Nephron (organoid): Measurements from ENCODE around the gene MAML2.
A peak's percentile ranks its signal among the peaks of the same experiment; 100 is the strongest.

Experiments used
- H3K27ac Mint-ChIP-seq, 3 experiments: 2 replicates each; pipeline ENCODE4 v1.8.0; 2020; ENCODE audit warnings: mixed read lengths in 3 of 3, mild to moderate bottlenecking in 2 of 3, moderate library complexity in 1 of 3
- H3K27me3 Mint-ChIP-seq: 2 replicates; pipeline ENCODE4 v1.8.0; 2021; ENCODE audit warnings: low read depth, mild to moderate bottlenecking, moderate library complexity, mixed read lengths
- H3K36me3 Mint-ChIP-seq: 2 replicates; pipeline ENCODE4 v1.8.0; 2020; ENCODE audit warnings: low read depth, mixed read lengths
- H3K4me1 Mint-ChIP-seq: 2 replicates; pipeline ENCODE4 v1.8.0; 2020; ENCODE audit warnings: mixed read lengths
- H3K4me3 Mint-ChIP-seq, 3 experiments: 2 replicates each; pipeline ENCODE4 v1.8.0; 2020; ENCODE audit warnings: mild to moderate bottlenecking in 3 of 3, mixed read lengths in 3 of 3, moderate library complexity in 2 of 3
- H3K9me3 Mint-ChIP-seq: 2 replicates; pipeline ENCODE4 v1.8.0; 2020; ENCODE audit warnings: mixed read lengths
- TF ChIP-seq, protein P1 (sequence below), 3 experiments: fragments of 200-600 bp; sonication (generic); IDR thresholded peaks; one replicate each; pipeline ENCODE4 v1.5.0; 2021; ENCODE audit warnings: antibody characterized with exemption in 3 of 3; ENCODE audit not compliant: unreplicated experiment in 3 of 3

Gene MAML2

GRCh38 chr11:96256215-96257011 is 86.6 kb downstream of the MAML2 start:
- TF ChIP-seq, protein P1, sequence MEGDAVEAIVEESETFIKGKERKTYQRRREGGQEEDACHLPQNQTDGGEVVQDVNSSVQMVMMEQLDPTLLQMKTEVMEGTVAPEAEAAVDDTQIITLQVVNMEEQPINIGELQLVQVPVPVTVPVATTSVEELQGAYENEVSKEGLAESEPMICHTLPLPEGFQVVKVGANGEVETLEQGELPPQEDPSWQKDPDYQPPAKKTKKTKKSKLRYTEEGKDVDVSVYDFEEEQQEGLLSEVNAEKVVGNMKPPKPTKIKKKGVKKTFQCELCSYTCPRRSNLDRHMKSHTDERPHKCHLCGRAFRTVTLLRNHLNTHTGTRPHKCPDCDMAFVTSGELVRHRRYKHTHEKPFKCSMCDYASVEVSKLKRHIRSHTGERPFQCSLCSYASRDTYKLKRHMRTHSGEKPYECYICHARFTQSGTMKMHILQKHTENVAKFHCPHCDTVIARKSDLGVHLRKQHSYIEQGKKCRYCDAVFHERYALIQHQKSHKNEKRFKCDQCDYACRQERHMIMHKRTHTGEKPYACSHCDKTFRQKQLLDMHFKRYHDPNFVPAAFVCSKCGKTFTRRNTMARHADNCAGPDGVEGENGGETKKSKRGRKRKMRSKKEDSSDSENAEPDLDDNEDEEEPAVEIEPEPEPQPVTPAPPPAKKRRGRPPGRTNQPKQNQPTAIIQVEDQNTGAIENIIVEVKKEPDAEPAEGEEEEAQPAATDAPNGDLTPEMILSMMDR (IDR thresholded peaks at IDR 0.05; ENCODE audit: unreplicated experiment in 3 of 3) = no peak
- peaks cover 66% of the 10 kb centered on the region for H3K4me1 Mint-ChIP-seq
- H3K4me3 Mint-ChIP-seq = peak overlapping the region in 2 of 3 experiments; percentile 0 to 13
- H3K9me3 Mint-ChIP-seq = no peaks in the 10 kb centered on the region
- H3K36me3 Mint-ChIP-seq = peaks cover 8% of the 10 kb centered on the region
- no peaks in the 10 kb centered on the region for H3K27me3 Mint-ChIP-seq
- H3K27ac Mint-ChIP-seq = peak overlapping the region; percentile 37 to 90 (median 88)

DNA sequence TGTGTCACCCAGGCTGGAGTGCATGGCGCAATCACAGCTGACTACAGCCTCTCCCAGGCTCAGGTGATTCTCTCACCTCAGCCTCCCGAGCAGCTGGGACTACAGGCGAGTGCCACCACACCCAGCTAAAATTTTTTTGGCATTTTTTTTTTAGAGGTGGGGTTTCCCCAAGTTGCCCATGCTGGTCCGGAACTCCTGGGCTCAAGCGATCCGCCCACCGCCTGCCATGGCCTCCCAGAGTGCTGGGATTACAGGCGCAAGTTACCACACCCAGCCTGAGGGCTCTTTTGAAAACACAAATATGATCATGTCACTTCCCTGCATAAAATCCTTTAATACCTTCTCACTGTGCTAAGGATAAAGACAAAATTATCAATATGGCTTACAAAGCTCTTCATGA is 88.1 kb downstream of the MAML2 start:
- H3K27ac Mint-ChIP-seq = peak overlapping the region in 2 of 3 experiments; percentile 51 to 71
- peaks cover 60% of the 10 kb centered on the region for H3K4me1 Mint-ChIP-seq
- peaks cover 8% of the 10 kb centered on the region for H3K36me3 Mint-ChIP-seq
- TF ChIP-seq, protein P1 (IDR thresholded peaks at IDR 0.05; ENCODE audit: unreplicated experiment in 3 of 3) = no peak
- H3K4me3 Mint-ChIP-seq = no peak overlapping the region
- H3K27me3 Mint-ChIP-seq = no peaks in the 10 kb centered on the region
- no peaks in the 10 kb centered on the region for H3K9me3 Mint-ChIP-seq

DNA sequence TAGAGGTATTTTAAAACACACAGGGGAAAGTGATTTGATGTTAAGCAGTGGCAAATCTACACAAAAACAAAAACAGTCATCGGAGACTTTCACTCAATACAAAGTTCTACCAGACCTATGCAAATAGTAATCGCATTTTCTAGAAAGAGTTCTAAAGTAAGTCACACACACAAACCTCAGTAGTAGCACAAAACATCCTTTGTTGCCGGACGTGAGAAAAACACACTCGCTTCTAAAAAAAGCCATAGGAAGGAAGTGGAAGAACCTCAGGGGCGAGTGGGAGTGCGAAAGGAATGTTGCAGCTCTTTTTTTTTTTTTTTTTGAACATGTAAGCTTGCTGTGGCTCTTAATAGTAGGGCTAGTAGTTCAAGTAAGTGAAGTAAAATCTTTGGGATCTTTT is 88.9 kb downstream of the MAML2 start:
- Mint-ChIP-seq H3K4me1 (peaks cover 61% of the 10 kb centered on the region), H3K27me3 (no peaks in the 10 kb centered on the region), H3K27ac (peak overlapping the region; percentile 71 to 85 (median 73))

DNA sequence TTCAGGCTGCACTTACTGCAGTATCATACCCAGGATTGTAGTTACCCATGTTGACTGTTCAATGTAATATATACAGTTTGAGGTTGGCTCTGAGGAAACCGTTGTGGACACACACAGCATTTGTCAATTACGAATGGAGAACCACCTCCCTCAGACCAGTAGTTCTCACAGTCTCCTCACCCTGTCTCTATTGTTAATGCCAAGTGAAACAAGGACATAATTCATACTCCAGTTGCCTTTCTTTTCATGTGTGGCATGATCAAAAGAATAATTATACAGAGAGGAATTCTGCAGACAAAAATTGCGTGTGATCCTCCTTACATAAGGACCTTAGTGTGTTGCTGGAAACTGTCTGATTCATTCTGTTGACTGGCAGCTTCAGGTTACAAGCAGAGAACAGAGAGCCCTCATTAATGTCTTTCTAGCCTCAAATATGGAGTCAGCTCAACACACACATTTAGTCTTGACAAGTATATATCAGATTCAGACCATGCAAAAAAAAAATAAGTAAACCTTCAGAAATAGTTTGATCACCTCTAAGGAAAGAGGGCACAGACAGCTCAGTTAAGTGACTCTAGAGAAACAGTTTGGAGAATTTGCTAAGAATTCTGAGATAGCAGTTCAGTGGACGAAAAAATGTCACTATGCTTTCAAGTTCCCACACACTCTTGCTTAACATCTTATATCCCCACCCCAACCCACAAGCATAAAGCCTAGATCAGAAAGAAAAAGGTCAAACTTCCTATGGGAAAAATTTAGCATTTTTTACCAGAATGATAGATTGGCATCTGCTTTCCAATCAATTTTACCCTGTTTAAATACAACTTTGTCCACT is 96.1 kb downstream of the MAML2 start:
- peaks cover 1% of the 10 kb centered on the region for H3K36me3 Mint-ChIP-seq
- H3K27ac Mint-ChIP-seq = peak overlapping the region; percentile 29 to 75 (median 73)
- peaks cover 27% of the 10 kb centered on the region for H3K4me1 Mint-ChIP-seq
- no peaks in the 10 kb centered on the region for H3K9me3 Mint-ChIP-seq
- no peak overlapping the region for H3K4me3 Mint-ChIP-seq
- no peaks in the 10 kb centered on the region for H3K27me3 Mint-ChIP-seq
- TF ChIP-seq, protein P1 (IDR thresholded peaks at IDR 0.05; ENCODE audit: unreplicated experiment in 3 of 3) = no peak

More for the DNA sequence above, 88.9 kb downstream of the MAML2 start:
- no peaks in the 10 kb centered on the region for H3K9me3 Mint-ChIP-seq
- TF ChIP-seq, protein P1 (IDR thresholded peaks at IDR 0.05; ENCODE audit: unreplicated experiment in 3 of 3) = no peak
- H3K36me3 Mint-ChIP-seq = peaks cover 8% of the 10 kb centered on the region
- H3K4me3 Mint-ChIP-seq = peak overlapping the region; percentile 14 to 63 (median 60)

GRCh38 chr11:96242971-96243647 is 99.9 kb downstream of the MAML2 start:
- Mint-ChIP-seq H3K4me3 (peak overlapping the region; percentile 82 to 84 (median 83)), H3K4me1 (peaks cover 22% of the 10 kb centered on the region), H3K36me3 (no peaks in the 10 kb centered on the region), H3K27ac (peak overlapping the region; percentile 85 to 96 (median 94)), H3K9me3 (no peaks in the 10 kb centered on the region), H3K27me3 (no peaks in the 10 kb centered on the region)
- TF ChIP-seq, protein P1 (IDR thresholded peaks at IDR 0.05; ENCODE audit: unreplicated experiment in 3 of 3) = no peak
